NCI-H774 (cell line): ENCODE results near the gene ARID1A.
A peak's percentile ranks its signal among the peaks of the same experiment; 100 is the strongest.

Experiments used
- DNase-seq: peaks from one replicate; lab custom pipeline; 2025; lab: John Stamatoyannopoulos, UW

The ARID1A gene

DNA sequence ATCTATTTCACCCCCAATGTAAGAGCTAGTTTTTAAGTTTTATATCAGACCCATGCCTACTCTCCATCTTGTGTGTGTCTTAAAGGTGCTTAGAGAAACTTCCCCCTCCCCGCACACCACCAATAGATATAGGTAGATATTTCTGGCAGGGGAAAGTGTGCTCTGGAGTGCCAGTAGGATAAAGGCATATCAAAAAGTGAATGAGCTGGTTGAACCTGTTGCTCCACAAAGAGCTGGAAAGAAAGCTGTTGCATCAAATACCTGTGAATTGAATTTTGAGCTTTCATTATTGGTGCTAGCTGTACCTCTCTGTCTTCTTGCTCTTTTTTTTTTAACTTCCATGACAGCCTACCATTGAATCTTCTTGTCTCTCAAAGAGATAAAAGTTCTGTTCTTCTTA lies 32.8 kb downstream of the ARID1A start:
- DNase-seq, result no peak

- DNase-seq, result no peak
Observed at GRCh38 chr1:26729633-26730032, 33.8 kb downstream of the ARID1A start.

GRCh38 chr1:26730695-26731094 lies 34.9 kb downstream of the ARID1A start:
- DNase-seq, result no peak

GRCh38 chr1:26731233-26731902 lies 35.6 kb downstream of the ARID1A start:
- DNase-seq, result no peak

- no peak for DNase-seq
Observed at GRCh38 chr1:26733392-26733791, 37.6 kb downstream of the ARID1A start.

- DNase-seq, result no peak
Observed at GRCh38 chr1:26733982-26734381, 38.2 kb downstream of the ARID1A start.

DNA sequence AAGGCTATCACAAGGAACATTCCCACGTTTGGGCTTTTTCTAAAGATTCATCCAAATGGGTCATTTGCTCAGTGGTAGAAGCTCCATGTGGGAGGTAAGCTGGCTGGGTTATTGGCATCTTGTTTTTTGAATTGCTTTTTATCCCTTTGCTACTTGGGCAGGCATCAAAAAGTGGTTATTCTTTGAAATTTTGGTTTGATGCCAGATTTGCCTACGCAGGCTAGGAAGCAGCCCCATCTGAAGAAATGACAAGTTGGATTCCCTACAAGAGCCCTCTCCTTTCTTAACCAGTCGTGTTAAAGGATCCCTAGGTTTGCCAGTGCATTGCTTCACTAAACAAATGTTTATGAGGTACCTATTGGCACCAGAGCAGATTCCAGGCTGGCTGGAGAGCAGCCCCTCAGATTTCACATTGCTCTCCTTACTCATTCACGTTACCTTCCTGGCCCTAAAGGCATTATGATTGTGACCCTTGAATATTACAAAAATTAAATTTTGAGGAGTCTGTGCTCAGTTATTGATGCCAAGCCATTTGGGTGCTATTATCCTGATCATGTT lies 38.8 kb downstream of the ARID1A start:
- no peak for DNase-seq

GRCh38 chr1:26739329-26739914 lies 43.6 kb downstream of the ARID1A start:
- DNase-seq, result no peak

DNA sequence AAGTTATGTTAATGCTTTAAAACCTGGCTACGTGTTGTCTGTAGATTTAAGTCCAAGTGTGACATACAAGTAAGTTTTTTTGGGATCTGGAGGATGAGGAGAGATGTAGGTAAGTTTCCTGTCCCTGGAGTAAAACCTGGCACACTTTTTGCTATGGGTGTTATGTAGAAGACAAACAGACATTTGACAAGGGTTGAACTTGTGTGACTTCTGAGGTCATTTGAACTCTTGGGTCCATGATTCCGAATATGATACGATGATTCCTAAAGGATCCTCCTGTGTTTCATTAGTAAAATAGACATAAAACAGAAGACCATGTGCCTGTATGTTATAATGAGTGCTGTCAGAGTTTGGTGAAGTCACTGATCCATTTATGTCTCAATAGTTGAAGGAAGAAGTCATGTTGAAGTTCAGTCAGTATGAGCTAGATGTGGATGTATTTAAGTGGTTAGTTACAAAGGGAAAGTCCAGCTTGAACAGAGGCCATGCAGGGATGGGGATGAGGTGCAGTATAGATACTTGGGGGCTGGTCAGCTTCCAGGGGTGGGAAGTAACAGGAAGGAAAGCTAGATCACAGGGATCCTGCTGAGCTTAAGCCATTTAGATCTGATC lies 44.3 kb downstream of the ARID1A start:
- no peak for DNase-seq

DNA sequence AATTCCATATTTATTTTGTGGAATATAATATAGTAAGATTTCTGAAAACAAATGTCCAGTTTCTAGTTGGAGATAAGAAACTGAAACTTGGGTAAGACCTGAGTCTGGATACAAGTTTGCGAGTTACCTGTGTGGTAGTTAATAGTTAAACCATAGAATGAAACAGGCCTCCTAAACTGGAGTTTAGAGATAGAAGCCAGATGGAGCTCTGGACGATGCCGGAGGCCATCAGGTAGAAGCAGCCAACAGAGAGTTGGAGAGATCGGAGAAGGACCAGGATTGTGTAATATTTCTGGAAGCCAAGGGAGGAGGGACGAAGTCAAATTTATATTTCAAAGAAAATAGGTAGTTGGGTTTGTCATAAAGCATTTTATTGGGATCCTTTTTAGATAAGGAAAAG lies 45.1 kb downstream of the ARID1A start:
- no peak for DNase-seq

DNA sequence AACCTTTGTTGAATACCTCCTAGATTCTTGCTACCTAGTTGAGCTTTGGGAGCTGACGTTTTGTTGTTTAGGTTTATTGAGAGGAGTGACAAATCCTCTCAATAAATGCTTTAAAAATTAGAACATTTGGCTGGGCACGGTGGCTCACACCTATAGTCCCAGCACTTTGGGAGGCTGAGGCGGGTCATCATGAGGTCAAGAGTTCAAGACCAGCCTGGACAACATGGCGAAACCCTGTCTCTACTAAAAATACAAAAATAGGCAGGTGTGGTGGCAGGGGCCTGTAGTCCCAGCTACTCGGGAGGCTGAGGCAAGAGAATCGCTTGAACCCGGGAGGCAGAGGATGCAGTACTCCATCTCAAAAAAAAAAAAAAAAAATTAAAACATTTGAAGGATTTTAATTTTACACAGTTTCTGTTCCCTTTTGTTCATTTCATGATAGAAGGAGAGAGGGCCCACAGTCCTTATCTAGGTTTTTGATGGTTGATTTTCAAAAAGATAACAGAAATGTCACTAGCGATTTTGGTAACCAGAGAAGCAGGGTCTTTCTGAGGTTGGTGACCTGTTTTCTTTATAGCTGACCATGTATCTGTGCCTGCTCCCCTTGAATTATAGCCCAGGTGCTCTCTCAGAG lies 47.7 kb downstream of the ARID1A start:
- DNase-seq, result no peak

- DNase-seq, result peak; percentile 21
Observed at GRCh38 chr1:26744075-26744959, 48.5 kb downstream of the ARID1A start.

GRCh38 chr1:26745191-26745590 lies 49.4 kb downstream of the ARID1A start:
- no peak for DNase-seq

GRCh38 chr1:26747048-26747447 lies 51.2 kb downstream of the ARID1A start:
- no peak for DNase-seq

DNA sequence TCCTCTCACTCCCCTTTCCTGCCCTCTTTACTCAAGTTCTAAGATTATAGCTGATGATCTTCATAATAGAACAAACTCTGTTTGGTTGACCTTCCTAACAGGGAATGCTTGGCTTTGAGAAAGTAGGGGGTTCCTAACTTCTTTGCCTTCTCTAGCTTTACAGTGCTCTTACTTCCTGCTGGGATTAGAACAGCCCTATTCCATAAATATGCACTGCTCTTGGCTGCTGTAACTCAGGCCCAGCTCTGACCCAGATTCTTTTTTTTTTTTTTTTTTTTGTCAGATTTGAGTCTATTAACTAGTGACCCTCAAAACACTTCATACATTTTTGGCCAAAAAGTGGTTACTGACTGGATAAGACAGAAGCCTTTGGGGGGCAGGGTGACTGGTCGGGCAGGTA lies 52.5 kb downstream of the ARID1A start:
- DNase-seq, result no peak

DNA sequence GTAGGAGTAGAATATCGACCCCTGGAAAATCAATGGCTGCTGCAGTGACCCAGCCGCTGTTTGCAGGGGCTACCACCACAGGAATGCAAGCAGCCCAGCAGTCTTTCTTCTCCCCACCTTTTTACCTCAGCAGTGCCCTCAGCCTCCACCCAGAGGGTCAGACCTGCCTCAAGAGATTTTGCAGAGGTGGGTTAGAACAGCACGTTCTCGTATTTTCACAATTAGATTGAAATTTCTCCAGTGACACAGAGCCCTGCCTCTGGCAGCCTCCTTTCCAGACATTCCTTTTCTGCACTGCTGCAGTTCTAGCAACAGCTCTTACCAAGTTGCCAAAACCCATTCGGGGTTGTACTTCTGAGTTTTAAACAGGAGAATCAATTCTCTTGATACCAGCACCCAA lies 53.6 kb downstream of the ARID1A start:
- no peak for DNase-seq

DNA sequence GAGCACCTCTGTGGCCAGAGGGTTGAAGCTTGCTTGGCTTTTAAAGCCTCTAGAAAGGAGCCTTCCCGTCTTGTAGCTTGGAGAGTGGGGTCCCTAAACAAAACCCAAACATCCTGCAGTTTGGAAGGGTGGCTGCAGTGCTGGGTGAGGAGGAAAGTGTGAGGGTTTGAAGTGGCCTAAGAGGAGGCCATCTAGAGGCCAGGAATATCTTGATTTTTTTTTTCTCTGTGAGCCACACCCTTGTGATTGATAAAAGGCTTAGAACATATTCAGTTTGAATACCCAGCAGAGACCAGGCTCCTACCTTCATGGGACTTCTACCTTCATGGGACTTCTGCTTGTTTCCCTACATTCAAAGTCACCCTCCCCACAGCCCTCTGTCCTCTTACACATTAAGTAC lies 54.6 kb downstream of the ARID1A start:
- no peak for DNase-seq

GRCh38 chr1:26752519-26752918 lies 56.7 kb downstream of the ARID1A start:
- no peak for DNase-seq

GRCh38 chr1:26754086-26754874 lies 58.5 kb downstream of the ARID1A start:
- no peak for DNase-seq

GRCh38 chr1:26758358-26758757 lies 62.5 kb downstream of the ARID1A start:
- DNase-seq, result no peak

DNA sequence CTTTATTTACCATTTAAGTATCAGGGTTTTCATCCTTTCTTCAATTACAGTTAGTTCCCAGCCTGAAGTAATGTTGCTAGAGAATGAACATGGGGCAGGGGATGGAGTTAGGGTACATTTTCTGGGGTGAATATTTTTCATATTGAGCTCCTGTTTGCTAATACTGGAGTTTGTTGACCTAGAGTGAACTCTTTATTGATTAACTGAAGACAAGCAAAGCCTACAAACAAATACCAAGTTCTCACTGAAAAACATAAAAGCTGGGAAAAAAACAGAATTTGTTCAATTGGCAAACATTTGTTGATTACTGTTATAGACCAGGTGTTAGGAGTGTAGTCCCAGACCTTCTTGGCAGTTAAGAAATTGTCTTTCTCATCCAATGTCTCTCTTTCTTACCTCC lies 63.7 kb downstream of the ARID1A start:
- DNase-seq, result no peak
